Measurements from ENCODE around the gene CBFB. TPM values are rescaled to one million over a fixed set of nuclear protein-coding genes. Genes with fewer than 3 reads are reported as not detected.

The CBFB gene
- total and polyA plus RNA-seq, 2 of the 13 experiments (the other 11 are each of a cell fraction or from before 2014, with no cell fraction given), result 22.1 to 70.8 TPM

DNA sequence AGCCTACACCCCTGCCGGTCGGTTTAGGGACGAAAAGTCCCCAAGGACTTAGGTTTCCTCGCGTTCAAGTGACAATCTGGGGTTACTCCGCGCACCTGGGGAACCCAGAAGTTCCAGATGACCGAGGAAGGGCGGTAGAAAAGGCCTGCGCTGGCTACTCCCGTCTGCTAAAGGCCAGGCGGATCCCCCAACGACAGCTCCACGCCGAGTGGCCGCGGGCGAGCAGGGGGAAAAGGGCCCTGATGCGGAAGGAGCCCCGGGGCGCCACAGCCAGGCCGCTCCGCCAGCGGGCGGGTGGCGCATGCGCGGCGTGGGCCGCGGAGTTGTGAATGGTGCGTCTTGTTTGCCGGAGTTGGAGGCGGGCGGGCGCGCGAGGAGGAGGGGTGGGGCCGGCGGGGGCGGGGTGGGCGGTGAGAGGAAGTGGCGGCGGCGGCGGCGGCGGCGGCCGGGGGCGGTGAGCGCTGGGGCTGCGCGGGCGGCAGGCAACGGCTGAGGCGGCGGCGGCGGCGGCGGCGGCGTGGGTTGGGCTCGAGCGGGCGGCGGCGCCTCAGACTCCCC is at the start of gene CBFB (continued):
- TF ChIP-seq NFKBIZ (CRISPR knock-in tag; IDR thresholded peaks at IDR 0.05), result peak; percentile 39; the same call in 1 of the 2 replicates
- TF ChIP-seq ZNF253 (CRISPR knock-in tag; IDR thresholded peaks at IDR 0.05; ENCODE audit: borderline replicate concordance), result 0 out of 2 replicates have a peak, but pooled peaks have one; percentile 68
- TF ChIP-seq PAX8 (CRISPR knock-in tag; IDR thresholded peaks at IDR 0.05; ENCODE audit: borderline replicate concordance), result no peak
- TF ChIP-seq ZNF619 (CRISPR knock-in tag; IDR thresholded peaks at IDR 0.05), result 0 out of 2 replicates have a peak, but pooled peaks have one; percentile 66
- no peak for TF ChIP-seq MAFF (IDR thresholded peaks at IDR 0.05; ENCODE audit: low read depth, low read length)
- no peak for TF ChIP-seq SIX1 (CRISPR knock-in tag; IDR thresholded peaks at IDR 0.05; ENCODE audit: borderline replicate concordance)
- TF ChIP-seq TBP (CRISPR knock-in tag; IDR thresholded peaks at IDR 0.05), result 0 out of 2 replicates have a peak, but pooled peaks have one; percentile 73
- 0 out of 2 replicates have a peak, but pooled peaks have one; percentile 29 for TF ChIP-seq ZBTB42 (CRISPR knock-in tag; IDR thresholded peaks at IDR 0.05)
- TF ChIP-seq NFE2 (CRISPR knock-in tag; IDR thresholded peaks at IDR 0.05), result peak; percentile 35; the same call in 1 of the 2 replicates
- TF ChIP-seq, protein P1, sequence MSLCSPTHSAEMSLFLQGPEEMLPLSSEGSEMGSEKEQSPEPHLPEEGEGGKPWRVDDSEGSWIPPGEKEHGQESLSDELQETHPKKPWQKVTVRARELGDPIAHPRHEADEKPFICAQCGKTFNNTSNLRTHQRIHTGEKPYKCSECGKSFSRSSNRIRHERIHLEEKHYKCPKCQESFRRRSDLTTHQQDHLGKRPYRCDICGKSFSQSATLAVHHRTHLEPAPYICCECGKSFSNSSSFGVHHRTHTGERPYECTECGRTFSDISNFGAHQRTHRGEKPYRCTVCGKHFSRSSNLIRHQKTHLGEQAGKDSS (CRISPR knock-in tag; IDR thresholded peaks at IDR 0.05; ENCODE audit: borderline replicate concordance, low read depth), result no peak
- no peak for TF ChIP-seq STAG1 (CRISPR knock-in tag; IDR thresholded peaks at IDR 0.05)
- TF ChIP-seq ZNF354B (CRISPR knock-in tag; IDR thresholded peaks at IDR 0.05), result no peak
- no peak for TF ChIP-seq RAD51 (IDR thresholded peaks at IDR 0.05; ENCODE audit: borderline replicate concordance)
- 0 out of 2 replicates have a peak, but pooled peaks have one; percentile 72 for TF ChIP-seq KLF15 (CRISPR knock-in tag; IDR thresholded peaks at IDR 0.05; ENCODE audit: borderline replicate concordance)
- peak; percentile 64 for TF ChIP-seq ARNT2 (CRISPR knock-in tag; IDR thresholded peaks at IDR 0.05; ENCODE audit: low read depth)
- TF ChIP-seq, protein P2, sequence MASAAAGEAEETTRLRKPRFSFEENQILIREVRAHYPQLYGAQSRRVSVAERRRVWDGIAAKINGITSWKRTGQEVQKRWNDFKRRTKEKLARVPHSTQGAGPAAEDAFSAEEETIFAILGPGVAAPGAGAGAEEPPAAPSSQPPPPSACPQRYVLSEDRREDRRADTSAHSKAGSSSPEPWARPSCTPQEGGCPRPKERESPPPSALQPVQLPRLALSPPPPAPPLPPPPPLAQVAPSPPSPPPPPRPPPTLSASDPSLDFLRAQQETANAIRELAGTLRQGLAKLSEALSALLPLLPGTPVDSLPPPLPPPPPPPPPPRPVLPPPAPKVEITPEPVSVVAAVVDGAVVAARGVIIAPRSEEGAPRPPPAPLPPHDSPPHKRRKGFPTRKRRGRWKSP (CRISPR knock-in tag; IDR thresholded peaks at IDR 0.05), result peak; percentile 55; the same call in 1 of the 2 replicates
- no peak; the same call in 1 of the 2 replicates for TF ChIP-seq REXO4 (CRISPR knock-in tag; IDR thresholded peaks at IDR 0.05; ENCODE audit: borderline replicate concordance)
- TF ChIP-seq RAD21 (CRISPR knock-in tag; IDR thresholded peaks at IDR 0.05), result peak; percentile 54; the same call in 1 of the 2 replicates
- TF ChIP-seq ZNF160 (CRISPR knock-in tag; IDR thresholded peaks at IDR 0.05), result peak; percentile 94
- TF ChIP-seq PCBP2 (optimal IDR thresholded peaks at IDR 0.05; ENCODE audit: low read depth, low read length, poor library complexity, severe bottlenecking), result no peak
- TF ChIP-seq MNT (IDR thresholded peaks at IDR 0.05), result peak; percentile 29; the same call in 1 of the 2 replicates
- no peak for TF ChIP-seq IRX3 (CRISPR knock-in tag; IDR thresholded peaks at IDR 0.05; ENCODE audit: borderline replicate concordance, low read depth)
